ENCODE data around the gene RABEP2.
"Not testable (repeated sequence)": the region's sequence is repeated elsewhere in the genome, so short reads cannot be mapped to it uniquely, and the experiment has no call there.

RABEP2 gene, protein sequence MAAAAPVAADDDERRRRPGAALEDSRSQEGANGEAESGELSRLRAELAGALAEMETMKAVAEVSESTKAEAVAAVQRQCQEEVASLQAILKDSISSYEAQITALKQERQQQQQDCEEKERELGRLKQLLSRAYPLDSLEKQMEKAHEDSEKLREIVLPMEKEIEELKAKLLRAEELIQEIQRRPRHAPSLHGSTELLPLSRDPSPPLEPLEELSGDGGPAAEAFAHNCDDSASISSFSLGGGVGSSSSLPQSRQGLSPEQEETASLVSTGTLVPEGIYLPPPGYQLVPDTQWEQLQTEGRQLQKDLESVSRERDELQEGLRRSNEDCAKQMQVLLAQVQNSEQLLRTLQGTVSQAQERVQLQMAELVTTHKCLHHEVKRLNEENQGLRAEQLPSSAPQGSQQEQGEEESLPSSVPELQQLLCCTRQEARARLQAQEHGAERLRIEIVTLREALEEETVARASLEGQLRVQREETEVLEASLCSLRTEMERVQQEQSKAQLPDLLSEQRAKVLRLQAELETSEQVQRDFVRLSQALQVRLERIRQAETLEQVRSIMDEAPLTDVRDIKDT

GRCh38 chr16:28924762-28925385, at the start of gene RABEP2:
Gene RABEP2, minus strand, starts transcription at chr16:28925238. Its CDS starts 75 bp downstream, at chr16:28925163.
- peak; percentile 74 to 75 for DNase-seq (ENCODE audit: low read depth in 2 of 2)

- DNase-seq (ENCODE audit: low read depth in 2 of 2) = peak; percentile 87 to 89
Observed at GRCh38 chr16:28974437-28975157, 49.6 kb upstream of the RABEP2 start, which contains the start of gene SPNS1. Gene SPNS1, plus strand, starts transcription at chr16:28974778. Its CDS starts 374 bp downstream, at chr16:28975152.

GRCh38 chr16:28974007-28974436, 49.0 kb upstream of the RABEP2 start:
- DNase-seq (ENCODE audit: low read depth in 2 of 2) = peak; percentile 26 to 28

DNA sequence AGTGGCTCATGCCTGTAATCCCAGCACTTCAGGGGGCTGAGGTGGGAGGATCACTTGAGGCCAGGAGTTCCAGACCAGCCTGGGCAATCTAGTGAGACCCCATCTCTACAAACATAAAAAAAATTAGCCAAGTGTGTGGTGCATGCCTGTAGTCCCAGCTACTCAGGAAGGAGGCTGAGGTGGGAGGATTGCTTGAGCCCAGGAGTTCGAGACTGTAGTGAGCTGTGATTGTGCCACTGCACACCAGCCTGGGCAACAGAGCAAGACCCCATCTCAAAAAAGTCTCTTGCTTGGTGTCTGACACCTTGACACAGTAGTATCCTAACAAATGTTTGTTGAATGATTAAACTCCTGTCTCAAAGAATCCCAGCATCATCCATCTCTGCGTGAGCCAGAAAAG, 44.7 kb upstream of the RABEP2 start:
- DNase-seq (ENCODE audit: low read depth in 2 of 2) = not testable (repeated sequence)

GRCh38 chr16:28967156-28967555, 42.1 kb upstream of the RABEP2 start:
- no peak for DNase-seq (ENCODE audit: low read depth in 2 of 2)

DNA sequence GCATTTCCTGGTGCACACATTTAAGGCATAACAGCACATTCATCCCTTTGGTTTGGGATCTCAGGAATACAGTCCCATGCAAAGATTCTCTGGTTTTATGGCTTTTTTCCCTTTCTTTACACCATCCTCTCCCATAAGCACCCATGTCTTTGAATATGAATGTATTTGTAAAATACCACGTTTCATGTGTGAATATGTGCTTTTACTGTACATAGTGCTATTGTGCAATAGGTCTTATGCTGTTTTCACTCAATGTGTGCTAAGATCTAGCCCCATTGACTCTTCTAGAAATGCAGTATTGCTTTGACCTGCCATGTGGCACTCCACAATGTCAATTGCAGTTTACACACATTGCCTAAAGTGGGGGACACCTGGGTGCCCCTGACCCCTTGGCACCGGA, 39.5 kb upstream of the RABEP2 start:
- DNase-seq (ENCODE audit: low read depth in 2 of 2) = no peak

GRCh38 chr16:28964072-28964471, 39.0 kb upstream of the RABEP2 start:
- DNase-seq (ENCODE audit: low read depth in 2 of 2) = no peak

GRCh38 chr16:28958836-28959235, 33.8 kb upstream of the RABEP2 start:
- no peak for DNase-seq (ENCODE audit: low read depth in 2 of 2)

GRCh38 chr16:28958216-28958615, 33.2 kb upstream of the RABEP2 start:
- no peak for DNase-seq (ENCODE audit: low read depth in 2 of 2)

- DNase-seq (ENCODE audit: low read depth in 2 of 2) = no peak
Observed at GRCh38 chr16:28951410-28951943, 26.4 kb upstream of the RABEP2 start.

- DNase-seq (ENCODE audit: low read depth in 2 of 2) = peak; percentile 100
Observed at GRCh38 chr16:28950648-28951409, 25.8 kb upstream of the RABEP2 start, which contains the start of gene NFATC2IP. Gene NFATC2IP, plus strand, starts transcription at chr16:28950937. Its CDS starts 75 bp downstream, at chr16:28951012.

GRCh38 chr16:28946681-28947080, 21.6 kb upstream of the RABEP2 start:
- DNase-seq (ENCODE audit: low read depth in 2 of 2) = no peak

DNA sequence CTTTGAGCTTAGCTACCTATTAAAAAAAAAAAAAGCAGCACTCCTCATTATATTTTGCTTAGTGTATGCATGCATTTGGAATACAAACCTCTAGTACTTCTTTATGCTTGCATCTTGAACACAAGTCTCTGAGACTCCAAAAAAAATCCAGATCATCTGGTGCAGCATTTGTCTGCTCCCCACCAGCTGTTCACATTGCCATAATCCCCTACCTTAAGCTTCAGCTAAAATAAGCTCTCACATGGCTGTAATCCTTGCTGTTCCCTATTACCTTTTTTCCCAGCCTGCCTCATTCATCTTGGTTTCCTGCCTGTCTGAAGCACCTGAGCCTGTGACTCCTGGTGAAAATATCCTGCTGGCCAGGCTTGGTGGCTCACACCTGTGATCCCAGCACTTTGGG, 18.2 kb upstream of the RABEP2 start:
- no peak for DNase-seq (ENCODE audit: low read depth in 2 of 2)

DNA sequence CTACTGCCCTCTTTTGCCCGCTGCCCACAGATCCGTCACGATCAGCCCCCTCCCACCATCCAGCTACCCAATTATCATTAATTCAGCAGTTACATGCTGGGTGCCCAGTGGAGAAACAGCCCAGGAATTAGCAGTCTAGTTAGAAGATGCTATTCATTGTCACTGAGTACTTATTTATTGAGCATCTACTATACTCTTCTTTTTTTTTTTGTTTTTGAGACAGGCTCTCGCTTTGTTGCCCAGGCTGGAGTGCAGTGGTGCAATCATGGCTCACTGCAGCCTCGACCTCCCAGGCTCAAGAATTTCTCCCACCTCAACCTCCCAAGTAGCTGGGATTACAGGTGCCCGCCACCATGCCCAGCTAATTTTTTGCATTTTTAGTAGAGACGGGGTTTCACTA, 14.8 kb upstream of the RABEP2 start:
- not testable (repeated sequence) for DNase-seq (ENCODE audit: low read depth in 2 of 2)

DNA sequence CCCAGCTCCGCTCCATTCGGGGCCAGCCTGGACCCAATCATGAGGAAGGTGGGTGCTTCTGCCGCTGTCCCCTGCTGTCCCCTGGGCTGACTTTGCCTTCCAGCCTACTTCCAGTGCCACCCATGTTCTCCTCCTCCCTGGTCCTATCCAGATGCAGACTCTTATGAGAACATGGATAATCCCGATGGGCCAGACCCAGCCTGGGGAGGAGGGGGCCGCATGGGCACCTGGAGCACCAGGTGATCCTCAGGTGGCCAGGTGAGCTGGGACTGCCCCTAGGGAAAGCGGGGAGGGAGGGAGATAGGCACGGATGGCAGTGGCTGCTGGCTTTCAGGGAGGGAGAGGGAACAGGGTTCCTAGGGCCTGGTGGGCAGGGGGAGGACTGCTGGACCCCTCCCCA, 13.7 kb upstream of the RABEP2 start:
- DNase-seq (ENCODE audit: low read depth in 2 of 2) = no peak

DNA sequence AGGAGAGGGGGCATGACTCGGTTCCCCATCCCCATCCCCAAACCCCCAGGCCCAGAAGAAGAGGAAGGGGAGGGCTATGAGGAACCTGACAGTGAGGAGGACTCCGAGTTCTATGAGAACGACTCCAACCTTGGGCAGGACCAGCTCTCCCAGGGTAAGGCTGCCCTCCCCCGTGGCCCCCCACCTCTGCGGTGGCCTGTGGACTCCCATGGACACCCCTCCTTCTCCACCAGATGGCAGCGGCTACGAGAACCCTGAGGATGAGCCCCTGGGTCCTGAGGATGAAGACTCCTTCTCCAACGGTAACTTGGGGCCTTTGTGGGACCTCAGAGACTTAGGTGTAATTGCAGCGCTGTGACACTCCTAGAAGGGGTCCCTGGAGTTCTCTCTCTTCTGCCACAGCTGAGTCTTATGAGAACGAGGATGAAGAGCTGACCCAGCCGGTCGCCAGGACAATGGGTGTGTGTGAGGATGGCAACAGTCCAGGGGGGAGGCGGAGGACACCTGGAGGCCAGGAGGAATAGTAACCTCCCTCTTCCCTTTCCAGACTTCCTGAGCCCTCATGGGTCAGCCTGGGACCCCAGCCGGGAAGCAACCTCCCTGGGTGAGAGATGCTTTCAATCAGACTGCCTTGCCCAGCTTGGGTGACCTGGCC, 12.3 kb upstream of the RABEP2 start:
- DNase-seq (ENCODE audit: low read depth in 2 of 2) = no peak

DNA sequence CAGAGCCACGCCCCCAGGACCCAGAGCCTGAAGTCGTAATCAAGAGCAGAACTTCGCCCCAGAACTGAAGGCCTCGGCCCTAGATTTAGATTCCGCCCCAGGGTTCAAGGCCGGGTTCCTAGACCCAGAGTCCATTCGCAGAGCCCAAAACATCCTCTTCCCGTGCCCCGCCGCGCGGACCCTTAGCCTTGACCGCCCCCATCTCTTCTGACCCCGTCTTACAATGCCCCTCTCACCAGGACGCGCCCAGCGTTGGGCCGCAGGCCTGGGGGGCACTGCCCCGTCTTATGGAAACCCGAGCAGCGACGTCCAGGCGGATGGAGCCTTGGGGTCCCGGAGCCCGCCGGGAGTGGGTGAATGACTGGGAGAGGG, 11.7 kb upstream of the RABEP2 start:
- no peak for DNase-seq (ENCODE audit: low read depth in 2 of 2)

- peak; percentile 40 to 44 for DNase-seq (ENCODE audit: low read depth in 2 of 2)
Observed at GRCh38 chr16:28935924-28936783, 11.1 kb upstream of the RABEP2 start.

DNA sequence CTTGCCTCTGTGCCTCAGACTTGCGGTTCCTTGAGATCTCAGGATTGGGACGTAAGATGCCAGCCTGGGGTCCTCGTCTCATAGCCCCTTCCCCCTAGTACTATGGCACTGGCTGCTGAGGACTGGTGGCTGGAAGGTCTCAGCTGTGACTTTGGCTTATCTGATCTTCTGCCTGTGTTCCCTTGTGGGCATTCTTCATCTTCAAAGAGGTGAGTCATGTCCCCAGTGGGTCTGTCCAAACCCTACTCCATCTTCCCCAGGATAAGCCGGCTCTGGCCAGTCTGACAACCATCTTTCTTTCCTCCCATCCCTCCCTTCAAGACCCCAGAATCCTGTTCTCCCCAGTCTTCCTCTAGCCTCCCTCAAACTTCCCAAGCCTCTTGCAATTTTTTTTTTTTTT, 10.3 kb upstream of the RABEP2 start:
- no peak for DNase-seq (ENCODE audit: low read depth in 2 of 2)
